Stimulated activated CD8-positive, alpha-beta memory T cell treated with anti-CD3 and anti-CD28 coated beads, Interleukin-12 subunit alpha, Interleukin-12 subunit beta, amount 100 ng/mL, for 4 hours (primary cell): Measurements from ENCODE around the gene URAD.

Experiments
- DNase-seq: peaks from one replicate; pipeline ENCODE4 v3.0.0-alpha.2; 2020; ENCODE audit warnings: low read depth

URAD gene

DNA sequence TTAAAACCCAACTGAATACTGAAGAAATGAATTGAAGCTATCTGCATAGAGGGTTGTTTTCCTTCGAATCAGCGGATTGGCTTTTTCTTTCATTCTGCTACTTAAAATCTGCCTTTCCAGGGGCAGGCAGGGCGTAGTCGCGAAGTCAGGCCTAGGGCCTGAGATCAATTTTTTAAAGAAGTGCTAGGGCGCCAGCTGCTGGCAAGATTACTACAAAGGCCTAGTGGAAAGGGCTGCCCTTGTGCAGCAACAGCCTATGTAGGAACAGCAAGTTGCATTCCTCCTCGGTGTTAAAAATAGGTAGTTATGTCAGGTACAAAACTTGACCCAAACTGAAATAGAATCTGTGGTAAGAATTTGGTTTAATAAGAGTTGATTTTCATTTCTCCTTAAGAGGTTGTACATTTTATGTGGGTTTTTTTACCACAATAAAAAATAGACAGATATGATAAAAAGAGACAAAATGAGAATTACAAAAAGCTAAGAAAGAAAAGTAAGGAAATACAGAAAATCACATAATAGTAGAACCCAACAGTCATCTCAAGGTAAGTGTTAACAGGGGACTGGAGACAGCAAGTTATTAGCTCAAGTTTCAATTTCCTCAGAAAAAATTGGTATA lies 9.5 kb upstream of the URAD start:
- DNase-seq: no peak

DNA sequence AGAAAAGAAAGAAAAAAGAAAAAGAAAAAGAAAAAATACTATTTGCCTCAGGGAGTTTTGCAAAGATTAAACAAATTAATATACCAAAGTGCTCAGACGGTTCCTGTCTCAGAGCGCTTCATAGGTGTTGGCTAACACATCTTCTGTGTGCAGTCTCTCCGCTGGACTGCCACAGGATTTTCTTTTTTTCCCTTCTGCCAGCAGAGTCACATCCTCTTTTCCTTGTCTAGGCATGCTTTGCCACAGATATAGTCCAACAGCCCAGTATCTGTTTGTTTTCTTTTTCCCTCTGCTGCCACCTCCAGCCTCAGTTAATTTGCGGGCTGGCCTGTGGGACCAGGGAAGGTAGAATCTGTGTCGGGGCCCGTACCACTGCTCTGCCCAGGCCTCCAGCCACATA lies 3.4 kb upstream of the URAD start:
- DNase-seq: no peak

DNA sequence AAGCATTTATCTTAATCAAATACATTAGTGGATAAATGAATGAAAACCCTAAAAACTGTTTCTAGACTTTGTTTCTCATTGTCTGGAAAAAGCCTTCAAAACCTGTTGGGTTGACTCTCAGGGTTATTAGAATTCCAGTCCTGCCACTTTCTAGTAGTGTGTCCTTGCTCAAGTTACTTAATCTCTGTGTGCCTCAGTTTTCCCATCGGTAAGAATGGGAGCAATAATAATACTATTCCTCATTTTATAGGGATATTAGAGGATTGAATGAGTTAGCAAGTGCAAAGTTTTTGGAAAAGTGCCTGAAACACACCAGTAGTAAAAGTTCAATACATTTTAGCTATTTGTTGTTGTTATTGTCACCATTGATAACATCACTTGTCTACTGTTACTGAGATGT lies 2.9 kb downstream of the URAD start:
- no peak for DNase-seq

DNA sequence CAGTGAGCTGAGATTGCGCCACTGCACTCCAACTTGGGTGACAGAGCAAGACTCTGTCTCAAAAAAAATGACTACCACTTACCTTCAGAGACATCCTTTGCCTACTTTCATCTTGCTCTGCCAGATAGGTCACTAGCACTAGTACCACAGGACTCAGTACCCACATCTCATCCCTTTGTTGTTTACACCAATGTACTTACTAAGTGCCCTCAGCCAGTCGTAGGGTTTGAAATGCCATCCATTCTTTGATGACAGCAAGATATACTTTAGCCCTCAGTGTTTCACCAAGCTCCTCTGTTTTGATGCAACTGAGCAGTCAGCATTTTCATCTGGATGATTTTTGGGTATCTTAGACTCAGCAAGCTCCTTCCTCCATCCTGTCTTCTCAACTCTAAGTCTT lies 6.1 kb downstream of the URAD start:
- DNase-seq: no peak

DNA sequence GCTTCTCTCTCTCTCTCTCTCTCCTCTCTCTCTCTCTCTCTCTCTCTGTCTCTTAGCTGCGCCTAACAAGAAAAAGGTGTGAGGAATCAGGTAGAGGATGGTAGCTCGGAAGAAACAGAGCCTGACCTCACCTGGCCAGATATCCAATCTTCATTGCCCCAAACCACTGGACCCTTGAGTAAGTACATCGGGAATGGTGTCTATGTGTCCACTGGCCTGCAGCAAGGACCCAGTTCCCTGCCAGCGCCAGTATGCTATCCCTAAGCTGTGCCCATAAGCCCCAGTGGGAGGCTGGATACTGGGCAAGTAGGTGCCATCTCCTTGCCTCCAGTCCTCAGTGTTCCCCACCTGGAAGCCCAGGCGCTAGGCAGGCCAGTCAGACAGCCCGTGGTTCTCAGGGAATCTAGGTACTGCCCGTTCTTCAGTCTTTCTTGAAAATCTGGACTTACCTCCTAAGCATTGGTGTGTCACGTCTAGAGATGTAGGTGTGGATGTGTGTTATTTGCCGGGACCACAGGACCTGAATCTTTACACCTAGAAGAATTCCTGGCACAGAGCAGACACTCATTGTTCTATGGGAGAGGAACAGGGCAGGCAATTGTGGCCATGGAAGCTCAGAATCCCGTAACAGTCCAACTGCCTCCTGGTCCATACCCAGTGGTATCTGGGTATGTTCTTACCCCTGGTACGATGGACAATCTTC lies 7.3 kb downstream of the URAD start:
- DNase-seq: no peak

DNA sequence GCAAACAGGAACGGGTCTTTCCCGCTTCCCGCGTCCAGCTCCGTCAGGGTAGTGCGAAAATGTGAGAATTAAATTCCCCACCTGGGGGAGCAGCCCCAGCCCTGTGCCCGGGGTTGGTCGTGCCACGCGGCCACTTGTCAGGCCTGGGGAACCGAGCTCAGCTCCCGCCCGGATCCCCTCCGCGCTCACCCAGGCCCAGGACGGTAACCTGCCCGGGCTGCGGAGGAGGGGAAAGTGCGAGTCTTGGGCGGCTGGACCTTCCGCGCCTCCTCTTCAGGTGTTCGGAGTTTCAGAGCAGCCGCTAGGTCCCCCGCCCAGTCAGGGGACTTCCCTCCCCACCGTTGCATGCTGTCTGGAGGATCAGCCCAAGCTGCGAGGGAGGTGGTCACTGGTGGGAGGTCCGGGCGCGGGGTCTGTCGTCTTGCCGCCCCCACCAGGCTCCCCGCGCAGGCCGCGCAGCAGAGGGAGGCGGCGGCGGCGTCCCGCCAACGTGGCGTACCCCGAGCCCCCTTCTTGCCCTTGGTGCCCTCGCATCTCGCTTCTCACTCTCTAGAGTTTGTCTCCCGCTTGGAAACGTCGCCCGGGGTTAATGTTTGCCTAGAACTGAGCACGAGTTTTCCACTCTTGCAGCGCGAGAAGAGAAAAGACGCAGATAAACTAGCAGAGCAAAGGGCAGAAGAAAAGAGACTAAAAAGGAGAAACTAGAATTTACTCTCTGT lies 8.1 kb downstream of the URAD start:
- DNase-seq: no peak

DNA sequence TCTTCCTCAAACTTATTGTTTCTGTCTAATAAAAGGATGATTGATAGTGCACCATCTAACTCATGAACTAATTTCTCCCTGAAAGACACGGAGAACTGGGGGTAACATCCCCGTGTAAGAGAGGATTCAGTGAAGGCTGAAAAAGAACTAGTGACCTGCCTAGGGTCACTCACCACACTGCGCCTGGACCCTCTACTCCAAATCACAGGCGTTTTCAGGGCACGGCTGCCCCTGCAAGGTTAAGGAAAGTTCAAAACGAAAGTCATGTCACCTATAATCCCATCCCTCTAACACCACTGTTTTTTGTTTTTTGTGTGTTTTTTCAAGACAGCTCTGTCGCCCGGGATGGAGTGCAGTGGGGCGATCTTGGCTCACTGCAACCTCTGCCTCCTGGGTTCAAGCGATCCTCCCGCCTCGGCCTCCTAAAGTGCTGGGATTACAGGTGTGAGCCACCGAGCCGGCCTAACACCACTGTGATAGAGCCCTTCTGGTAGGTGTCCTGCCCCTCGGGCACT lies 8.7 kb downstream of the URAD start:
- no peak for DNase-seq

DNA sequence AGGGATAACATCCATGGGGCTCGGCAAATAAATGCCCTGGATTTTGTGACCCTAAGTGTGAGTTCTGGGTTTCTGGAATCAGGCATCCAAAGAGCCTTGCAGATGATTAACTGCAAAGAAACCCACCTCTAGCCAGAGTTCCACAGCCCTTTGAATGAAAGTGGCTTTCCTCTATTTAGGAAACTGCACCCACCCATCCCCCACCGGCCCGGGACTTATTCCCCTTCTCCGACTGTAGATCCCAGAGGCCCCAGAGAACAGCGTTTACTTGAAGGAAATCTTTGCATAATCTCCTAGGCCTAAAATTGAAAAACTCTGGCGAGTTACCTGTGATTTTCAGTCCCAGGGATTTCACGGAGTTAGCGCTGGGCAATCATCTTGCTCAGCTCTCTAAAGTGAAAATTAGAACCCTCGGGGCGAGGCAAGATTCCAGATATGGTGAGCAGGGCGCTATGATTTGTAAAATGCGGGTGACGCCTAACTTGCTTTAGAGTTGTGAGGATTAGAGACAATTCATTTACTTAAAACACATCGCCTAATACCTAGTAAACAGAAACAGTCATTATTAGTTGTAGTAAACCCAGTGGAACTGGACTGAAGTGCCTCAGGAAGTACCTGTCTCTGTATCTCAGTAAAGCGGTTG lies 9.4 kb downstream of the URAD start:
- DNase-seq: no peak

DNA sequence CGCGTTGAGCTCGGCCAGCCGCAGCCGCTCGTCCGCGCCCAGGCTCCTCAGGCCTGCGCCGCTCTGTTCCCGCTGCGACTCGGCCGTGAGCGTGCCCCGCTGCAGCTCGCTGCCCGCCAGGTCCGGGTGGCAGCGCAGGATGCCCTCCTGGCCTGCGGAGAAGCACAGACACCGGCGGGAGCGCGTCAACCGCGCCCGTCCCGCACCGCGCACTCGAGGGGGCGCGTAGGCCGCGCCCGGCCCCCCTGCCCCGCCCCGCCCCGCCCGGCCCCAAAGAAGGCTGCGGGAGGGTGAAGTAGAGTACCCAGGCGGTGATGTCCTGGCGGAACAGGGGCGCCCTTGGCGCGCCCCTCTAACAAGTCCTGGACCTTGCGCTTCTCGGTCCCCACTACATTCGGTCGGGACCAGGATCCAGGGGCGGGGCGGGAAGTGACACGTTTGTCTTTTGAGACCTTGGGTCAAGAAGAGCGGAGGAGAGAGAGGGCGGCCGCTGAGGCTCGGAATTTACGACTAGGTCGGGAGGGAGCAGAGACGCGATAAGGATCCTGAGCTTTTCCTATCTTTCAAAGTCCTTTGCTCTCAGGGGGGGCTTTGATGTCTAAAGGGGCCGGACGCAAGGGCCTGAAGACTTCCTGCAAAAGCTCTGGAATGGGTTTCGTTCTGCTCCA lies 10.1 kb downstream of the URAD start:
- no peak for DNase-seq

DNA sequence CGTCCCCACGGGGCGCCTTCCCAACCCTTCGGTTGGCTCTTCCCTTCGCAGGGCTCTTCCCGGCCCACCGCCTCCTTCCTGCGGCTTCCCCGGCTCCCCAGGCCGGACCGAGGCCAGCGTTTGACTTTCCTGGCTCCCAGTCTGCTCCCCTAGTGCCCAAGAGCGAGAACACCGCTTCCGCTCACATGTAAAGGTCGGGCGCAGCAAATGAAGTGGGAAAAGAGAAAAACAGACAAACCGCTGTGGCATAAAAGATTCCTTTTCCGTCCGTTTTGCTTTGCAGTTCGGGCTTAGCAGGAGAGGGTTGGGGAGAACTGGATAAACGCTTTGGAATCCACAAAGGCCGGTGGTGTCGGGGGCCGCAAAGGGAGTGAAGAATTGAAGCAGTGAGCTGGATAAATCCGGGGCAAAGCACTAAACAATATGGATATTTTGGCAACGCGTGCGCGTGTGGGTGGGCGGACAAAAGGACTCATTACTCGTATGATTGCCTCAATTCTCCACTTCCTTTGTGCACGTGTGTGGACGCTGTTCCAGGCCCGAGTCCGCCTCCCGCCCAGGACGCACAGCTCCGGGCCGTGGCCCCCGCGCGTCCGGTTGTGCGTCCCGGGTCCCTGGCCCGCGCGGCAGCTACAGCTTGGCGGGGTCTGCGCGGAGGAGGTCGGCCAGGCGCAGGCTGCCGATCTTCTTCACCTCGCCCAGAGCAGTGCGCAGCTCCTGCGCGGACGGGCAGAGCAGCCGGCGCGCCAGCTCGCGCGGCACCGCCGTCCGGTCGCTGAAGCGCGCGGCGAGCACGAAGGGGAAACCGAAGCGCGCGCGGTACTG lies 10.8 kb downstream of the URAD start:
- no peak for DNase-seq

DNA sequence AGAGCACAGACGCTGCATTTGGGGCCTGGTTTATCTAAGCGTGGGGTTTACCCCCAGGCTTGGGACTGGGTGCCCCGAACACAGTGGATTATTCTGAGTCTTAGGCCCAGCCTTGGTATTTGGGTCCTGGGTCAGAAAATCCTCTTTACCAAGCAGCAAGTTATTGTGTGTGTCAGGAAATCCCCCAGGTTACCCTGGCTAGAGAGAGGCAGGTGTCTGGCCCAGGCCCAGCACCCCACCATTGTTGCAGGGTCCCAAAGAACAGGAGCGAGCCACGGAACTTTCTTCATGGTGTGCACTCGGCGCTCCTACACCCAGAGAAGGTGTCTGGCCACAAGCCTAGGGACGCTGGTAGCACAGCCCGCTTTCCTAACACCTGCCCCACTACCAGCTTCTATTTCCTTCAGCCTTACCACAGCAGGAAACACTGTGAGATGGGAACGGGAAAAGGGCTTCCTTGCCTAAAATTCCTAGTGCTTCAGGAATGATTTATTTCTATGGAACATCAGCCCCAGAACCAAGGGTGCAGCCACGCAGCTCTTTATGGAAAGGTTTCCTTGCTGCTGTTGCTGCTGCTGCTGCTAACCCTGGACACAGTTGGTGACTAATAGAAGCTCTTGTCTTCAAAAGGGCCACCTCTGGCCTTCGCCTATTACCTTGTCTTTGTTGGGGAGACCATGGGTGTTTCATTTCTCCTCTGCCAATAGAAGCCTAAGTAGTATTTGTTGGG lies 12.0 kb downstream of the URAD start:
- DNase-seq: no peak

DNA sequence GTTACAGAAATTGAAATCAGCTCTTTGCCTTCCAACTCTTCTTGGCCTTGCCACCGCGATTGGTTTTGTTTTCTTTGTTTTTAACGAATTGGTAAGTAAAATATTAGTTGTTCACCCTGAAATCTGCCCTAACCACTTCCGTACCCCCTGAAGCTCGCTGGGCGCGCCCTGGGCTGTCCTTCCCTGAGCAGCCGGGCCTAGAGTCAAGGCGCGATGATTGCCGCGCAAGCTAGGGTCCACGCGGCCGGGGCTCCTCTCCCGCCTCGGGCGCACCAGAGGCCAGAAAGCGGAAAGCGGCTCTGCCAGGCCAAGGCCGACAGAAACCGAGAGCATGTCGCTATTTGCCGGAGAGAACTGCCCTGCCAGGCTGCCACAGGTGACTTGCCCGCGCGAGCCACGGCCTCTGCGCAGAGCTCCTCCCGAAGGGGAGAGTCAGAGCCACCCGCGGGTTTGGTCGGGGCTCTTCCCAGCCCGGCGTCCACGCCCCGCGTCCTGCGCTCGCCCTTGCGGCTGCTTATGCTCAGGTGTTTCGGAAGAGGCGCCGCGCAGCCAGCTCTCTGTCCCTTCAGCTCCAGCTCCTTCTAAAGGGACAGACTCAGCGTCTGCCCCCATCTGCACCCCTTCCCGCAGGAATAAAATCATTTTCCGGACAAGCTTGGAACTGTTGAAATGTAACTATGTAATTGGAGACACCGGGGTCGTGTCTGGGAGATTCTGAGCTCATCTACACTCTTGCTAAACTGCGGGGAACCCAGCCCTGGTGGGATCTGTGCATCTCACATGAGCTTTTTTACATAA lies 12.7 kb downstream of the URAD start:
- DNase-seq: no peak

DNA sequence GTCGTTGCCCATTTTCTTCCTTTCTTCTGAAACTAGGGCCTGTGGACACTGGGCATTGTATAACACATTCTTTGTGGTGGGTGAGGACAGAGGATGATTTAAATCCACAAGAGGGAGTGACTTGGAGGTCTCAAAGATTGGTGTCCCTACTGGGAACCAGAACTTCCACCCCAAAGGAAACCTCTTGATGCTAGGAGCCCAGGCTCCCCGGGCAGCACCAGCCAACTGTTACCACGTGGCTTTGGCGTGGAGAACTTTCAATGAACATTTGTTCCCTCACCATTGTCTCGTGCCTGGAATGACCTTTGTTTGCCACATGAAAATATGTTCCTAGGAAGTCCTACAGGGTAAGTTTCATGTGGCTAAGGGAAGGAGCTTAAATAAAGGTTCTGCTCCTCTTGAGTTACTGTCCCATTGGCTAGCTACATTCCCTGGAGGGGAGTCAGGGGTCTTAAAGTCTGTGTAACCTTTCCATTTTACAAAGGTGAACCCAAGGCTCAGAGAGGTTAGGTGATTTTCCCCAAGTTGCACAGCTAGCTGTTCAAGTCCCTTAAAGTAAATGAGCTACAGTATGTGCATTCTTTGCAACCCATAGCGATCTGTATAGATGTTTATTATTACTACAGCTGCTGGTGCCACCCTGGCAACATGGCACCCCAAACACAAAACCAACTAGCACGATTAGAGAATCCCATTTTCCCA lies 14.4 kb downstream of the URAD start:
- no peak for DNase-seq

DNA sequence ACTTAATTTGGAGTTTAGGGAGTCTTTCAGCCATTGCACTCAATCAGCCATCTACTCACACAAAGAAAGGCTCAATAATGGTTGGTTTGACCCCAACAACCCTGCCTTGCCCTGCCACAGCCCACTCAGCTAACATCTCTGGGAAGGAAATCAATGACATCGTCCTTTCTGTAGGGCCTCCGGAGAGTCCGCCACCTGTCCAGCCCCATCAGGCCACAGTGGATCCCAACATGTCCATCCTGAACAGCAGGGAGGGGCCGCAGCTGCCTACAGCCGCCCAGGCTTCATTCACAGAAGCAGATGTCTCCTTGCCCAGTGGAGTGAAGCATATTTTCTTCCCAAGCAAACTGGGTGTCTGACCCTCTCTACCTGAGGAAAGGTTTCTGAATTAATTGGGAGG lies 15.2 kb downstream of the URAD start:
- DNase-seq: no peak

DNA sequence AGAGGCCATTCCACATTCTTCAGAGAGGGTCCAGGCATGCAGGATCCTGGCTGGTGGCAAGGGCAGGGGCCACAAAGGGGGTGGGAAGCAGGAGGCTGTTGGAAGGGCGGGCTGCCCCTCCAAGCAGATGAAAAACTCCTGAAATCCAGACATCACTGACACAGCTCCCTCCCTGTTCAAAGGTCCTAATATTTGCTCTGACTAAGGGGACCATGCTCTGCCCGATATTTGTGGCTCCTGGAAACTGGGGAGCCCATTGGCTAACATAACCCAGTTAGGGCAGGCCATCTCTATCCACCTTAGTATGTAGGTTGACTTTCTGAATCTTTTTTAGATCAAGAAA lies 16.0 kb downstream of the URAD start:
- DNase-seq: no peak

DNA sequence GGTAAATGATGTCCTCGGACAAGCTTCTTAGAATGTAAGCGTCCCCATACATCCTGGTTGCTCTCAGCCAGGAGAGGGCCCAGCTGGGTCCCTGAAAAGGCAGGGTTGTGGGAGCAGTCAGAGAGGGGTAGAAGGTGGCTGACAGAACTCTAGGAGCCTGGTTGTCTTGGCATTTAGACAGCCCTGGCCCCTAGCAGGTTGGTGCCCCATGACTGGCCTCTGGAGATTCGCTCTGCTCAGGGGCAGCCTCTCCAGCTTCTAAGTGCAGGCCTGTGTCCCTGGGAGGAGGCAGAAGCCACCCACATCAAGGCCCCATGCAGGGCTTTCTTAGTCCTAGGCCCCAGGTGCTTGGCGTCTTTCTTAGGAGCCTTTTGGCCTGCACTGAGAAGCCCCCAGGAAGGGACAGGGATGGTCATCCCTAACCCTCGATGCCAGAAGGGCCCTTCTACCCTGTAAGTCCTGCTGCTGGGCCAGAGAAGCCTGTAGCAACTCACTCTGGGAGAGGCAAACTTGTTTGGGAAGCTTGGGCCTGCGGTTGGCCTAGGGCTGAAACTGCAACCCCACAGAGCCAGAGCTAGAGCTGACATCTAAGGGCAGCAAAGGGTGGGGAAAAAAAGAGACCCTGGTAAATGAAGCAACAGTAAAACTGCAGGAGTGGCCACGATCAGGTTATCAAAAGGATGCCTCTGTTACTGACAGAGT lies 16.6 kb downstream of the URAD start:
- DNase-seq: no peak

DNA sequence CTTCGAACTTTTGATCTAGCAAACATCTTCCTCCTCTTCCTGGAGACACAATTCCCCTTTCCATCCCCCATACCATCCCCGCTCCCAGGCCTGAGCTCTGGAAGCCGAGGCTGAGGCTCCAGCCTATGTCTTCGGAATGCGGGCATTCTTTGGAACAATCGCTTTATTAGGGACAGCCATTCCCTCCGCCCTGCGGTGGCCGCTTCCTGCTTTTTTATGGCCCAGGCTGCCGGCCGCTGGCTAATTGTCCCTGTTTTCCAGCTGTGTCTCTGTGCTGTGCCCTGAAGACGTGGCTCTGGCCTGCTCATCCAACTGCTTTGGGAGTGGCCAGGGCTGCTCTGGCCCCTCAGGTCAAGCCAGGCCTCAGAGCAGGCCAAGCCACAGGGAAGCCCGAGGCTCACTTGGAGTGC lies 17.3 kb downstream of the URAD start:
- DNase-seq: no peak

DNA sequence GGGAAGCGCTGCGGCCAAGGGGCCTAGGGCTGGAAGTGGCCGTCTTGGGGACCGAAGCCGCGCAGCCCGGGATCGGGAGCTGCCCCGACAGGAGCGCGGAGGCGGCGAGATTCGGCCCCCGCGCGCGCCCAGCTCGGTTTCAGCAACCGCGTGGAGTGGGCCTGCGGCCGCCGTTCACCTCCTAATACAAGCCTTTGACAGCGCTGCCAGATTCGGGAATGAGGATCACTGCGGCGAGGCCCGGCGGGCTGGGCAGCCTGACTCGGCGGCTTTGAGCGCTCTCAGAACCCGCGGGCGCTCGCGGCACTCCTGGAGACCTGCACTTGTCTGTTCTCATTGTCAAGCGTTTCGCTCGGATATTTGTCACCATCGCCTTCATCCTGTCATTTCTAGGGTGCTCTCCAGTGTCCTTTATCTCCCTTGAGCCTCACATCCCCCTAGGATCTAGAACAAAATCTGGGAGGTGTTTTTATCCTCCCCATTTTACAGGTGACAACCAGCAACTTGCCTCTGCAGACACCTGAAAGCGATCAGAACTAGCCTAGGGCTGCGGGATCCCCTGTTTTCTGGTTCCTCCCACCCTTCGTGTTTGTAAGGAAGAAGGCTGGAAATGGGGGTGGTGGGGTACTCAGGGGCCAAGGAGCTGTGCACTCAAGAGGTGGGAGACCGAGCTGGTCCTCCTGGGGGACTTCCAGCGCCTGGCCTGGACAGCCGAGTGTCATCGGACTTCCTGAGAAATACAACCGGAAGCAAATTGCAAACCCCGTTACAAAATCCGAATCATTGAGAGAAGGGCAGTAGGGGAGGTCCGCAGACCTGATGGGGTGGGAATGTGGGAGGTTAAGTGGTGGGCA lies 17.9 kb downstream of the URAD start:
- DNase-seq: no peak
